GM18505 (cell line): ENCODE results near the gene SF3A1.

ENCODE experiments used
- ATAC-seq: cut with Tn5 transposase; IDR thresholded peaks from one replicate; pipeline ENCODE4 v1.9.1; 2021; ENCODE audit not compliant: unreplicated experiment
- POLR2A ChIP-seq: IDR thresholded peaks from 4 replicates; pipeline ENCODE4 v1.6.1; 2011; ENCODE audit warnings: borderline replicate concordance; ENCODE audit not compliant: insufficient read depth, insufficient read length; ENCODE audit errors: extremely low read depth

The SF3A1 gene

GRCh38 chr22:30292069-30292970 is 64.4 kb downstream of the SF3A1 start:
- ATAC-seq = no peak
- no peak for TF ChIP-seq POLR2A

DNA sequence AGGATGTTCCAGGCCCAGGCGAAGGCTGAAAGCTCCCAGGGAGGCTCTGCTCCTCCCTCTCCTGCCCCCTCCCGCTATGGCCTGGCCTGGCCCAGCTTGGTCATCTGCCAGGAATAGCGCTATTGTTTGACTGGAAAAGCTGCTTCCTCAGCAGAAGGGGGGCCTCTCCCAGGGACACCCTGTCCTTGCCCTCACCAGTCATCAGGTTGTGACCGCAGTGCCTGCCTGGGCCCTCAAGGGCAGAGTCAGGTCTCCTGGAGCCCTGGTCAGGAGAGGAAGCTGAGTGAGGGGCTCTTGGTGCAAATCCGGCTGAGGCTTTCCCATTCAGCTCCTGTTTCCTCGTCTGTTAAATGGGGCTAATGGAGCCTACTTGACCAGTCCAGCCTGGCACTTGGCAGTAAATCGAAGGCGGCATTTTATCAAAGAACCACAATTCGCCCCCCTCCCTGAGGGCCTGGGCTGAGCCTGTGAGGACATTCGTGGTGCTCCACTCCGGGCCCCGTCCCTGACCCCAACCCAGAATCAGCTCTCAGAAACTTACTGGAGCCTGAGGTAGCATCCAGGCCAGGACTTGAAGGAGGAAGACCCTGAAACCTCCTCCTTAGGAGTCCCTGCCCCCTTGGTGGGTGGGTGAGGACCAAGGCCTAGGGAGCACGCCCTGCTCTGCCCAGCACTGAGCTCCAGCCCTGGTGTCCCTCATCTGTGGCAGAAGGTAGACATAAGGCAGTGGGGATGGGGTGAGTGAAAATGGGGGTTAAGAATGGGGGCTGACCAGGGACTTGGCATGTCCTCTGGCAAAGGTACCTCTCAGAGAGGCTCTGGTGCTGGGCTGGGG is 65.4 kb downstream of the SF3A1 start:
- no peak for TF ChIP-seq POLR2A
- ATAC-seq = no peak

DNA sequence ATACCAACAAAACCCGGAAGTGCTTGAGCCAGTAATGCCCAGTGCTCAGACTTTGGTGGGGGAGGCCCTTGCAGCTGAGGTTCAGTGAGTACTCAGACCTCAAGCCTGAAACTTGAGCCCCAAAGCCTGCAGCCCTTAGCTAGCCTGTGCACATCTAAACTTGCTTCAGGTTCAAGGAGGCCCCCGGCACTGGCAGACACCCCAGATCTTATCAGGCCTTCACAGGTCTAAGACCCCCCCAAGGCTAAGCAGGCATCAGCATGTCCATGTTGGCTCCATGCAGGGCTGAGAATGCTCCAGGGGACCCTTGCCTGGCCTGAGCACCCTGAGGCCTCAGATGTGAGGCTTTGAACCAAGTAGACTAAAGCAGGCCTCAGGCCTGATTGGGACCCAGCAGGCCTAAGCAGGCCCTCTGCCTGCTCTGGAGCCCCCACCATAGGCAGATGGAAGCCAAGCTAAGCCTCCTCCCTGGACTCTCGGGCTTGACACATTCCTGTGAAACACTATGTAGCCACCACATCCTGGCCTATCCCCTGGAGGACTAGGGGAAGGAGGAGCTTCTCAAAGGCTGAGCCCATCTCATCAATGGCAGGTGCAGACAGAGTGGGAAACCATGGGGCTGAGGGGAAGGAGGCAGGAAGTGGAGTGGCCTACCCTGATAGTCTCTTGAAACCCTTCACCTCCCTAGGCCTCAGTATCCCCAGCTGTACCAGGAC is 66.2 kb downstream of the SF3A1 start:
- TF ChIP-seq POLR2A = no peak
- peak; percentile 1 for ATAC-seq

DNA sequence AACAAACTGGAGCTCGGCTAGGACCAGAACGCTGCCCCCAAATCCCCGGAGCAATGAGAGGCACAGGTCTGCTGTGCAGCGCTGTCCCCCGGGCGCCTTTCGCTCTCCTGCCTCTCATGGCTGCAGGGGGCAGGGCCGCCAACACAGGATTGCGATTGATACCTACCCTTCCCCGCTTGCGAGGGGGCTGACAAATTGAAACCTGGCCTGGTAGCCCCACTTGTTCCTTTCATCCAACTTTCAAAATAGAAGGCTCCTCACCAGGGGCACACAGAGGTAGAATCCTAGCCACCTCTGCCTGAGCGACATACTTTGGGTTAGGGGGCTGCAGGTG is 66.7 kb downstream of the SF3A1 start:
- TF ChIP-seq POLR2A = no peak
- peak; percentile 13 for ATAC-seq

DNA sequence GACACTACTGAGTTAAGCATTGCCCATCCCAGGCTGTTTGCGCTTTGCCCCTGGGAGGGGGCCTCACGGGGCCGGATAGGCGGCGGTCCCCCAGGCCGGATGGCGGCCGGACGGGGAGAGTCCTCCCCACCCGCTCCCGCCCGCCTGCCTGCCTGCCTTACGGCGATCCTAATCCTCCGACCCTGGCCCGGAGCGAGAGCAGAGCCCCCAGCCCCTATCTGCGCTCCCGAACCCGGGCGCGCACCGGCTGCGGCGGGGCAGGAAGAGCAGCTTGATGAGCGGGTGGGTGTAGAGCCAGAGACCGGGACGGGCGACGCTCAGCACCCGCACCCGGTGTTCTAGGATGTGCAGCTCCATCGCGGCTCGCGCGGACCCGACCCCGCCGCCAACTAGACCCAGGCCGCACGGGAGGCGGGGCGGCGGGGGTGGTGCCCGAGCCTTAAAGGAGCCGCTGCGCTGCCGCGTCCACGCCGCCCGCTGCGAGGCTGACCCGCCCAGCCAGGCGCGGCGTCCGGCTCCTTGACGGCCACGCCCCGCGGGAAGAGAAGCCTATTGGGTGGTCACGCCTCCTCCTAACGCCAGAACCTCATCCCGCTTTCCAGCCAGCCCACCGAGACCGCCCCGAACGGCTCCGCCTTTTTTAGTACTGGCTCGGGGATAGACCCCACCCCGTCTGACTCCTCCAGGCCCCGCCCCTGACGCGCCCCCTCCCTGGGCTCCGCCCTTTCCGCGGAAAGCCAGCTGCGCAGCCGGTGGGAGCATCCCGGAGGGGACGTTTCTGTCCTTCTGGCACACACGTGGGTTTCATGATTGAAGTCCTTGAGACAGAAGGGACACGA is 67.3 kb downstream of the SF3A1 start, which contains the start of gene CASTOR1:
CASTOR1 (minus strand) TSS at position 365 of the 839 bp plus-strand sequence; CDS start at position 357, 8 bp downstream.
- peak; percentile 55 for ATAC-seq
- TF ChIP-seq POLR2A = peak; percentile 40

DNA sequence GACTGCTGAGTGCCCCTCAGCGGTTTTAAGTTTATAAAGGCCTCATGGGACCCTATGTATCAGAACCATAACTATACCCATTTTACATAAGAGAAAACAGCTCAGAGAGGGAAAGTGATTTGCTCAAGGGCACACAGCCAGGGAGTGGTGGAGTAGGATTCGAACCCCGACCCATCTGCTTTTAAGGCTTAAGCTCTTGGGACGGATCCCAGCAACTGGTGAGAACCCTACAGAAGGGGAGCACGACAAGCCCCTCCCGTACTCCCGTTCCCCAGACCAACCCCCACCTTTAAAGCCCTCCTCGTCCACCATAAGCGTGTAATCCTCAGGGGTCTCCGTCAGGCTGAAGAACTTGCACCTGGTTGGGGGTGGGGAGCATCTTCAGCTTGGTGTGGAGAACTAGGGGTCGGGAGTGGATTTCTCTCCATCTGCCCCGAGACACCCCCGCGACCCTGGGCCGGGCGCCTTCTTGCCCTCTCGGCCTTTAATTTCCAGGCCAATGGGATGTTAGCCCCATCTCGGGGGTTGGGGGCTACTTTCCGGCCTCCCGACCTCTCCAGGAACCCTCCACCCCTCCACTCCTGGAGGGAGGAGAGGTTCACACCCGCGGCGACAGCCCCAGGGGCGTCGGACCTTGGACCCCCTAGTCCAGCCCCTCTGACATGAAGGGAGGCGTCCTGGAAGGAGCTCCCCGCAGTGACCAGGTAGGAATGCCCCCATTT is 68.1 kb downstream of the SF3A1 start:
- ATAC-seq = no peak

GRCh38 chr22:30287648-30288418 is 68.9 kb downstream of the SF3A1 start:
- ATAC-seq = no peak
- no peak for TF ChIP-seq POLR2A

More for the DNA sequence above, 68.1 kb downstream of the SF3A1 start:
- TF ChIP-seq POLR2A = no peak

DNA sequence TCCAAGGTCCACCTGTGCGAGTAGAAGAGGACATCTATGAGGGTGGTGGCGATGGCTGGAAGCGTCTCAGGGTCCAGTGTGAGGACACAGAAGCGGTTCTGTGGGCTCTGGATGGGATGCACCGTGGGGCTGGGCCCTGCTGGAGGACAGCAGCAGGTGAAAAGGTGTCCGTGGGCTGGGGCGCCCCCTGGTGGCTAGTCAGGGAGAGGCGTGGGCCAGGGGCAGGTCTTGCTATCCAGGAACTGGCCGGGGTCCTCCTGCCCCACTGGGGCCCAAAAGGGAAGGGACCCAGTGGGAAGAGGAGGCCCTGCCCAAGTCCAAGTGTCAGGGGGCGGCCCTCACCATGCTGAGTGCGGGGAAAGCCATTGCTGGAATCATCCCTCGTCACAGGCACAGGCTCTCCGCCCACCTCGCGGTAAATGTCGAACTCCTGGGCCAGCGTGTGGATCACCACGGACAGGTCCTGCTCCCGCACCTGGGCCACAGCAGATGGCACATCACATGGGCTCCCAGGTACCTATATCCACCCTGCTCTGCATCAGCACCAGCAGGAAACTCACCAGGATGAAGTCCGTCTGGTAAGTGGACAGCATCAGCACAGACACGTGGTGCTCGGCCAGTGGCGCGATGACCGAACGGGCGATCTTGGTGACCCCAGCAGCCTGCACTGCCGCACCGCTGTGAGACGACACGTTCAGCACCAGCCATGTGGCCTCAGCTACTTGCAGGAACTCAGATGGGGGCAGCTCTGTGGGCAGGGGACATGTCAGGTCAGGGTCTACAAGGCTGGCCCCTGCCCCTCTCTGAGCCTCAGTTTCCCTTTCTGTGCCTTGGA is 69.7 kb downstream of the SF3A1 start:
- no peak for ATAC-seq
- no peak for TF ChIP-seq POLR2A

DNA sequence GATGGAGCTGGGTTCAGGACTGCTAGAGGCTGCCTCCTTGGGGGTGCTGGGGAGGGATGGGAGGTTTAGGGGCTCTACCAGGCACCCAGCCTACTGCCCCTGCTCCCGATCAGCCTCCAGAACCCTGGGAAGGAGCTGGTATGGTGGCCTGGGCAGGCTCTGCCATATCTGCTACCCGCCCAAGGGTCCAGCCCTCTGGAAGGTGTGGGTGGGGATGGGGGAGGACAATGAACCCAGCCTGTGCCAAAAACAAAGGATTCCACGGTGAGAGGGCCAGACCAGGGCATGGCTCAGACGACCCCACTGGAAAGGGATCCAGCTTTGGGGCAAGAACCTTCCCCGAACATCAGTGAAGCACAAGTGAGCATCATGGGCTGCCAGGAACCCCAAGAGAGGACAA is 70.4 kb downstream of the SF3A1 start:
- no peak for TF ChIP-seq POLR2A
- ATAC-seq = no peak

DNA sequence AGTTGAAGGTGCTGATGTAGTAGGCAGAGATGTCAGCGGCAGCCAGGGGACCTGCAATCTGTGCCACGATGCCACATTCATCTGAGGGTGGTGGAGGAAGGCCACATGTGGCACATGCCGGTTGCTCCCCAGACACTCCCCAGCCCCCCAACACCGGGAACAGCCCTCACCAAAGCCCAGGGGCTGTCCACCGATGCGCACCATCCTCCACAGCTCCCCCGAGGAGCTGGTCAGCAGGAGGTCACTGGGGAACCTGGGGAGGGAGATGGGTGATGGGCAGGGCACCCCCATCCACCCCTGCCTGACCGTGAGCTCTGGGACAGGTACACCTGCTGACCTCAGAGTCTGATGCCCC is 70.9 kb downstream of the SF3A1 start:
- no peak for TF ChIP-seq POLR2A
- no peak for ATAC-seq
